Hindlimb muscle (tissue), 1 donor: Measurements from ENCODE around the gene UGT1A5. TPM values are rescaled to one million over a fixed set of nuclear protein-coding genes. Genes with fewer than 3 reads are reported as not detected.
"Not testable (repeated sequence)": the region's sequence is repeated elsewhere in the genome, so short reads cannot be mapped to it uniquely, and the experiment has no call there.

Experiments used
- DNase-seq: peaks from one replicate; pipeline ENCODE4 v3.0.0-alpha.2; 2013
- polyA plus RNA-seq: library from polyadenylated mRNA; unstranded; fragments of 120-200 nt; gene quantifications from one replicate; pipeline ENCODE4 v1.2.1, GENCODE V29; 2013; ENCODE audit not compliant: insufficient read length

The UGT1A5 gene
- polyA plus RNA-seq, 1 donor: not detected

DNA sequence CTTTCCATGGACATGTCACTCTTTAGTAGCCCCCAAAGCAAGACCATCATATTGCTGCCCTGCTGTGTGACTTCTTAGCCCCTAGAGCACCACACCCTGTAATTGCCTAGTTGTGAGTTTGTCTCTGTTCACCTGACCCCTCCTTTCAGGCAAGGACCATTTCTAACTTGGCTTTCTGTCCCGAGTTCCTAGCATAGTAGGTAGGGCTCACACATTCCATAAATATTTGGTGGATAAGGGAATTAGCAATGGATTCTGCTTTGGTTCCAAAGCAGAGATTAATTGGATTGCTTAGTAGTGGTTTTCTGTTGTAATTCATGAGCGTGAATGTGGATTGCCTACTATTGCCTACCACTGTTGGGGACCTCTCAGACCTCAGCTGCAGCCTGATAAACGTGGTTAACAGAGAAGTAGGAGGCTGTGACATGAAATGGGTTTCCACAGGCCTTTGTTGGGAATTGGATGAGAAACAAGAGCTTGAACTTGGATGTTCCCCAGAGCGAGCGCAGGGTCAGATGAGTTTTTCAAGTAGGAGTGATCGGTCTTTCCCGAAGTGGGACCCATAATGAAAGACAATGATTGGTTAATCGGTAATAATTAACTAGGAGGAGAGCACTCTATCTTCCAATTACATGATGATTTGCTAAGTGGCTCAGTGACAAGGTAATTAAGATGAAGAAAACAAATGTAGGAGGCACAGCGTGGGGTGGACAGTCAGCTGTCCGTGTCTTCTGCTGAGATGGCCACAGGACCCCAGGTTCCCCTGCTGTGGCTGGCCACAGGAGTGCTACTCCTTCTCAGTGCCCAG is 34.0 kb downstream of the UGT1A5 start:
- DNase-seq: no peak

DNA sequence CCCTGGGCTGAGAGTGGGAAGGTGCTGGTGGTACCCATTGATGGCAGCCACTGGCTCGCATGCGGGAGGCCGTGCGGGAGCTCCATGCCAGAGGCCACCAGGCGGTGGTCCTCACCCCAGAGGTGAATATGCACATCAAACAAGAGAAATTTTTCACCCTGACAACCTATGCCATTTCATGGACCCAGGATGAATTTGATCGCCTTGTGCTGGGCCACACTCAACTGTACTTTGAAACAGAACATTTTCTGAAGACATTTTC is 34.5 kb downstream of the UGT1A5 start:
- no peak for DNase-seq

DNA sequence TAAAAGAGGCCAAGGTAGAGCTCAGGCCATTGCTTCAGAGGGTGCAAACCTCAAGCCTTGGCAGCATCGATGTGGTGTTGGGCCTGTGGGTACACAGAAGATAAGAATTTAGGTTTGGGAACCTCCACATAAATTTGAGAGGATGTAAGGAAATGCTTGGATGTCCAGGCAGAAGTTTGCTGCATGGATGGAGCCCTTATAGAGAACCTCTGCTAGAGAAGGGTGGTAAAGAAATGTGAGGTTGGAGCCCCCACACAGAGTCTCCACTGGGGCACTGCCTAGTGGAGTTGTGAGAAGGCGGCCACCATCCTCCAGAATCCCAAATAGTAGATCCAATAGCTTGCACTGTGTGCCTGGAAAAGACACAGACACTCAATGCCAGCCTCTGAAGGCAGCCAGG is 38.0 kb downstream of the UGT1A5 start:
- not testable (repeated sequence) for DNase-seq

GRCh38 chr2:233751212-233752009 is 38.7 kb downstream of the UGT1A5 start:
- not testable (repeated sequence) for DNase-seq

- no peak for DNase-seq
These were observed 42.3 kb downstream of the UGT1A5 start for GRCh38 chr2:233754872-233755611.

GRCh38 chr2:233756429-233757081 is 43.8 kb downstream of the UGT1A5 start:
- DNase-seq: no peak

- DNase-seq: no peak
These were observed 45.4 kb downstream of the UGT1A5 start for GRCh38 chr2:233758141-233758540.

DNA sequence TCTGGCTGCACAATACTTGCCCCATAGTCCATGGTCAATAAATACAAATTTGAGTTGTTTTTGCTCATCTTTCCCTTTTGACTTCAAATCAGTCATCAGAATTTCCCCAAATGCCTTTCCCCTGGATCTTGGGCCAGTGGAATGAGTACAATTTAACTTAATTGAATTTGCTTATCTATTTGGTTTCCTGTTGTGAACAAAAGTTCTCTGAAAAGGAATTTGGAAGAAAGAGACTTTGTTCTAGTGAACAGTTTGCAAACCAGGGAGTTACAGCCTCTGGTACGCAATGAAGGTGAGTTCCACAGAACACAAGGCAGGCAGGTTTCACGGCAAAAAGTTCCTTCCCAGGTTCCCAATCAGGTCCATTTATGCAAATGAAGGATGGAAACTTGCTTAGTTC is 46.1 kb downstream of the UGT1A5 start:
- DNase-seq: no peak

DNA sequence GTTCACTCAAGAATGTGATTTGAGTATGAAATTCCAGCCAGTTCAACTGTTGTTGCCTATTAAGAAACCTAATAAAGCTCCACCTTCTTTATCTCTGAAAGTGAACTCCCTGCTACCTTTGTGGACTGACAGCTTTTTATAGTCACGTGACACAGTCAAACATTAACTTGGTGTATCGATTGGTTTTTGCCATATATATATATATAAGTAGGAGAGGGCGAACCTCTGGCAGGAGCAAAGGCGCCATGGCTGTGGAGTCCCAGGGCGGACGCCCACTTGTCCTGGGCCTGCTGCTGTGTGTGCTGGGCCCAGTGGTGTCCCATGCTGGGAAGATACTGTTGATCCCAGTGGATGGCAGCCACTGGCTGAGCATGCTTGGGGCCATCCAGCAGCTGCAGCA is 47.3 kb downstream of the UGT1A5 start, which contains the start of gene UGT1A1:
Gene UGT1A1, plus strand, starts transcription at position 228 of the 400 bp plus-strand sequence. Its CDS starts 18 bp downstream, at position 246.
- DNase-seq: no peak

DNA sequence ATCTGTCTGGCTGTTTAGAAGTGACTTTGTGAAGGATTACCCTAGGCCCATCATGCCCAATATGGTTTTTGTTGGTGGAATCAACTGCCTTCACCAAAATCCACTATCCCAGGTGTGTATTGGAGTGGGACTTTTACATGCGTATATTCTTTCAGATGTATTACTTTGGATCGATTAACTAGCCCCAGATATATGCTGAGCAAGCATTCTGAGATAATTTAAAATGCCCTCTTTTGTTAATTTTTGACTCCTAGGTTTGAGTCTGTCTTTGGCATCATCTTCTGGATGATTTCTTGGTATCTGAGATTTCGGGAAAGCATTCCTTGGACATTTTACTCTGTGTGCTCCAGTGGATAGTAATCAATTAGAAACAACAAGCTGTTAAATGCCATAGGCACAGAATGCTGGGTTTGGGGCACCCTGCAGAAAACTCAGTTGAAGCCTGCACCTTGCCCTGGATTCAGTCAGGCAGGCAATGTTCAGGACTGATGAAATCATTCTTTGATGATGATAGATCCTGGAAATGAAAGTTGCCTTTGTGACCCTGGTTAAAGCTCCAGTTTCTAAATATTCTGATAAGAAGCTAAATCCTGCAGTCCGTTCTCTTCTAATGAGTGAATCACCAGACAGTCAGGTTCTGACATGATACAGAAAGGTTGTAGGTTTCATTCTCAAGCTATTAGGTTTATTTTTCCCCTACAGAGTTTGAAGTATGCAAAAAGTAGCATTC is 48.5 kb downstream of the UGT1A5 start:
- no peak for DNase-seq

- no peak for DNase-seq
These were observed 51.6 kb downstream of the UGT1A5 start for GRCh38 chr2:233764264-233764663.

GRCh38 chr2:233764761-233765160 is 52.1 kb downstream of the UGT1A5 start:
- DNase-seq: no peak

- DNase-seq: no peak
These were observed 53.7 kb downstream of the UGT1A5 start for GRCh38 chr2:233766416-233766815.

GRCh38 chr2:233768076-233768475 is 55.4 kb downstream of the UGT1A5 start:
- DNase-seq: no peak

GRCh38 chr2:233769260-233769659 is 56.6 kb downstream of the UGT1A5 start:
- DNase-seq: no peak

- no peak for DNase-seq
These were observed 59.4 kb downstream of the UGT1A5 start for GRCh38 chr2:233772153-233772552.

DNA sequence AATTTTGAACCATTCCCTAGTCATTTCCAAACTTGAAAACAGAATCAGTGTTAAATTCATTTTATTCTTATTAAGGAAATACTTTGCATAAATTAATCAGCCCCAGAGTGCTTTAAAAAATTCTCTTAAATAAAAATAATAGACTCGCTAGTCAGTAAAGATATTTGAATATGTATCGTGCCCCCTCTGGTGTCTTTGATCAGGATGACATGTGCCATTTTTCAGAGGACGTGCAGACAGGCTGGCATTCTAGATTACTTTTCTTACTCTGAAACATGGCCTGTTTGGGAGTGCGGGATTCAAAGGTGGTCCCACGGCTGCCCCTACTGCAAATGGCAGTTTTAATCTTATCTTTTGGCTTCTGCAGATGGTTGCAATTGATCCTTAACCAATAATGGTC is 59.9 kb downstream of the UGT1A5 start:
- DNase-seq: no peak

DNA sequence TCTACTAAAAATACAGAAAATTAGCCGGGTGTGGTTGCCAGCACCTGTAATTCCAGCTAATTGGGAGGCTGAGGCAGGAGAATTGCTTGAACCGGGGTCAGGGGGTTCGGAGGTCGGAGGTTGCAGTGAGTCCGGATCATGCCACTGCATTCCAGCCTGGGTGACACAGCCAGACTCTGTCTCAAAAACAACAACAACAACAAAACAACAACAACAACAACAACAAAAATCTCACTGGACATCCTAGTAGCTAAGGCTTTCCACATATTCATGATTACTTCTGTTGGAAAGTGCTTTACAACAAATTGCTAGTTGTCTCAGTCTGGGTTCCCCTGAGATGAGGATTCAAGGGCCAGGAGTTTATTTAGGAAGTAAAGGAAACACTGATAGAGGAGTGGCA is 61.1 kb downstream of the UGT1A5 start:
- no peak for DNase-seq

- no peak for DNase-seq
These were observed 62.7 kb downstream of the UGT1A5 start for GRCh38 chr2:233775414-233775813.

DNA sequence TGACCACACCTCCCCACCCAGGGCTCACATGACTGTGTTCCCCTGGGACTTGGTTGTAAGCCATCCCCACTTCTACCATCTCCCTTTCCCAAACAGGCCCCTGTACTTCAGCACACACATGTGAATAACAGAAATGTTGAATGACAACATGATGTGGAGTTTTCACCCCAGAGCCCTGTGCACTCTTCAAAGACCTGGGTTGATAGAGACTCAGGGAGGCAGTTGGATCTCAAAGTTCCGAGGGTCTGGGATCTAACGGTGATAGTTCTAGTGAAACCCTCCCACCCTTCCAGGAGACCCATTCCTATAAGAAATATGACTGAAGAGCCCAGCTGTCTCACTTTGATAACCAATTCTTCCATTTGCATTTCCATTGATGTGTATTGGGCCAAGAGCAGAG is 65.3 kb downstream of the UGT1A5 start, which contains the start of gene MROH2A:
Gene MROH2A, plus strand, starts transcription at position 301 of the 400 bp plus-strand sequence. CDS start 1,029 bp downstream, outside the sequence.
- no peak for DNase-seq

DNA sequence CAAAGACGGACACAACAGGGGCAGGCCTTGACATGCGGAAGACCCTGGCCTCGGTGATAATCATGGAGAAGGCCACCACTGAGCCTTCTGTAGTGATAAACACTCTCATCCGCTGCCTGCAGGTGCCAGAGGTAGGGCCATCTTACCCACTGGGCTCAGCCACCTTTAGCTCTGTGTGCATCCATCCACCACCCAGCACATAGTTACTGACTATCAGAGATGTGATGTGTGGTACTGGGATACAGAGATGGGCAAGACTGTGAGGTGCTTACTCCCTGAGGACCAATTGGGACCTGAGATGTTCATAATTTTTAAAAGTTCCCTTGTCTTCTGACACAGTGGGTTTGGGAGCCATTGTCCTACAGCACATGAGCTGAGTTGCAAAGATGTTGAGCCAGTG is 67.0 kb downstream of the UGT1A5 start:
- no peak for DNase-seq

DNA sequence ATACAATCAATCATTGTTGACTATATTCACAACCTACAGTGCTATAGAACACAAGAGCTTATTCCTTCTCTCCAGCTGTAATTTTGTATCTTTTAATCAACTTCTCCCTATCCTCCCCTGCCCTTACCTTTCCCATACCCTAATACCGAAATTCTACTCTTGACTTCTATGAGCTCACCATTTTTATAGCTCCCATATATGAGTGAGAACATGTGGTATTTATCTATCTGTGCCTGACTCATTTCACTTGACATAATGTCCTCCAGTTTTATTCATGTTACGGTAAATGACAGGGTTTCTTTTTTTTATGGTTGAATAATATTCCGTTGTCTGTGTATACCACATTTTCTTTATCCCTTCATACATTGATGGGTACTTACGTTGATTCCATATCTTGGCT is 68.1 kb downstream of the UGT1A5 start:
- DNase-seq: no peak
